K562 (cell line): ENCODE results near the gene JKAMP. TPM values are rescaled to one million over a fixed set of nuclear protein-coding genes. Genes with fewer than 3 reads are reported as not detected.

ENCODE experiments used
- CREB3 ChIP-seq: fragments of 450-650 bp; conservative IDR thresholded peaks from 2 replicates; pipeline ENCODE4 v1.6.1; 2016; ENCODE audit warnings: missing genetic modification characterization, low read depth, mild to moderate bottlenecking, missing compliant biosample characterization, moderate library complexity
- DEAF1 ChIP-seq: fragments of 450-650 bp; formaldehyde crosslinking; IDR thresholded peaks from 2 replicates; pipeline ENCODE4 v1.4.0; 2020; ENCODE audit warnings: mild to moderate bottlenecking, moderate library complexity
- ESRRA ChIP-seq: fragments of 450-650 bp; IDR thresholded peaks from 2 replicates; pipeline ENCODE4 v1.6.1; 2014; ENCODE audit warnings: low read depth, mild to moderate bottlenecking, moderate library complexity, borderline replicate concordance
- ETS1 ChIP-seq: conservative IDR thresholded peaks from 2 replicates; pipeline ENCODE4 v1.6.1; 2011; ENCODE audit warnings: low read depth, mild to moderate bottlenecking, low read length; ENCODE audit not compliant: control insufficient read depth
- FOS ChIP-seq: IDR thresholded peaks from 3 replicates; pipeline ENCODE4 v1.6.1; 2011; ENCODE audit not compliant: insufficient read length; ENCODE audit errors: extremely low read depth
- HDAC6 ChIP-seq: IDR thresholded peaks from 2 replicates; pipeline ENCODE4 v1.6.1; 2012; ENCODE audit warnings: low read depth, mild to moderate bottlenecking, control low read depth, inconsistent platforms, low read length, moderate library complexity
- MAFF ChIP-seq: IDR thresholded peaks from 2 replicates; pipeline ENCODE4 v1.6.1; 2012; ENCODE audit warnings: low read length, improper control_type of control experiment
- RBBP5 ChIP-seq: fragments of 200-600 bp; sonication (generic); IDR thresholded peaks from 2 replicates; pipeline ENCODE4 v1.6.1; 2012; ENCODE audit warnings: borderline replicate concordance, mild to moderate bottlenecking, low read length, control low read depth, inconsistent platforms; ENCODE audit not compliant: insufficient read depth, poor library complexity, severe bottlenecking
- RHOXF2B ChIP-seq: fragments of 250-450 bp; sonication (Bioruptor Pico); conservative IDR thresholded peaks from 2 replicates; pipeline ENCODE4 v1.5.1; 2021
- RNF2 ChIP-seq: sonication (generic); IDR thresholded peaks from 2 replicates; pipeline ENCODE4 v1.6.1; 2016
- RNF219 ChIP-seq: fragments of 250-450 bp; sonication (Bioruptor Pico); IDR thresholded peaks from 2 replicates; pipeline ENCODE4 v1.5.0; 2022; ENCODE audit warnings: mild to moderate bottlenecking
- SMARCC2 ChIP-seq: fragments of 450-650 bp; IDR thresholded peaks from 2 replicates; pipeline ENCODE4 v1.6.1; 2017; ENCODE audit warnings: antibody characterized with exemption, moderate library complexity, mild to moderate bottlenecking, low read depth
- SRSF7 ChIP-seq: fragments of 200-400 bp; formaldehyde crosslinking; optimal IDR thresholded peaks from 2 replicates; pipeline ENCODE3; 2017; ENCODE audit warnings: mild to moderate bottlenecking, low read depth, low read length
- TCF7L2 ChIP-seq: fragments of 150-350 bp; IDR thresholded peaks from 2 replicates; pipeline ENCODE4 v1.6.1; 2016; ENCODE audit warnings: low read depth, mild to moderate bottlenecking, low read length, moderate library complexity
- YY1 ChIP-seq, 3 experiments: IDR thresholded peaks; 2 replicates each; pipeline ENCODE4 v1.6.1; 2011; ENCODE audit warnings: low read length in 2 of 3, mild to moderate bottlenecking in 2 of 3, moderate library complexity in 2 of 3, borderline replicate concordance in 1 of 3, control low read depth in 1 of 3, low read depth in 1 of 3; ENCODE audit not compliant: insufficient read depth in 3 of 3, insufficient replicate concordance in 2 of 3, control insufficient read depth in 1 of 3, insufficient read length in 1 of 3; ENCODE audit errors: extremely low read depth in 1 of 3
- ZNF23 ChIP-seq: fragments of 250-450 bp; sonication (Bioruptor Pico); IDR thresholded peaks from 2 replicates; pipeline ENCODE4 v1.4.0; 2020; ENCODE audit warnings: mild to moderate bottlenecking
- ZNF507 ChIP-seq: conservative IDR thresholded peaks from 2 replicates; pipeline ENCODE4 v1.6.1; 2017; ENCODE audit warnings: missing genetic modification characterization, missing compliant biosample characterization
- ZNF655 ChIP-seq: fragments of 250-450 bp; sonication (Bioruptor Pico); IDR thresholded peaks from 2 replicates; pipeline ENCODE4 v1.5.0; 2021
- polyA plus RNA-seq, 8 experiments: library from polyadenylated mRNA; depleted of rRNA in 4 of 8; stranded (reverse) in 5 of 8; unstranded in 3 of 8; fragments of >200 nt; fragmentation: Nextera tagmentation in 2 of 8; fragmentation: Illumina TruSeq in 1 of 8; extraction: Ambion mirVana in 2 of 8; extraction: Trizol in 1 of 8; gene quantifications; 2 replicates each; pipeline versions ENCODE4 v1.2.1 to v1.2.3, GENCODE V29; 2011 to 2014; ENCODE audit warnings: inconsistent platforms in 1 of 8, missing spikeins in 1 of 8
- total RNA-seq, 7 experiments: library from RNA; depleted of rRNA in 6 of 7; stranded (reverse); fragments of >200 nt in 6 of 7; fragmentation: Illumina TruSeq in 2 of 7; extraction: Trizol in 2 of 7; gene quantifications; 2 replicates each; pipeline versions ENCODE4 v1.2.1 to v1.2.3, GENCODE V29; 2011 to 2021; ENCODE audit warnings: low replicate concordance in 1 of 7

Gene JKAMP
- total and polyA plus RNA-seq, 9 of the 15 experiments (the other 6 are each of a cell fraction or from before 2014, with no cell fraction given): 19.3 to 119 (median 33.8) TPM

GRCh38 chr14:59483819-59484638 lies at the start of gene JKAMP, which contains the start of gene L3HYPDH (continued):
- TF ChIP-seq RBBP5: peak; percentile 81
- TF ChIP-seq RNF219 (CRISPR knock-in tag): no peak
- peak in 1 of 3 experiments; percentile 8 for TF ChIP-seq YY1 (IDR thresholded peaks at IDR 0.05; ENCODE audit: borderline replicate concordance in 1 of 3, control insufficient read depth in 1 of 3, extremely low read depth in 1 of 3, insufficient read depth in 3 of 3, insufficient read length in 1 of 3, insufficient replicate concordance in 2 of 3, low read depth in 1 of 3, low read length in 2 of 3)
- TF ChIP-seq ESRRA: 0 out of 2 replicates have a peak, but pooled peaks have one; percentile 28
- no peak for TF ChIP-seq ZNF23 (CRISPR knock-in tag)
- TF ChIP-seq ZNF507: no peak
- no peak for TF ChIP-seq ZNF655 (CRISPR knock-in tag)
- TF ChIP-seq SMARCC2: no peak
- TF ChIP-seq DEAF1 (CRISPR knock-in tag): no peak
- TF ChIP-seq RNF2: peak; percentile 75
- no peak for TF ChIP-seq HDAC6
- no peak for TF ChIP-seq CREB3 (tag)
- TF ChIP-seq ETS1: 0 out of 2 replicates have a peak, but pooled peaks have one; percentile 32
- TF ChIP-seq TCF7L2: no peak
- no peak for TF ChIP-seq MAFF
- no peak for TF ChIP-seq SRSF7
- no peak for TF ChIP-seq FOS
- no peak for TF ChIP-seq RHOXF2B (CRISPR knock-in tag)
